ENCODE measurements around the gene ZSCAN12. TPM values are rescaled to one million over a fixed set of nuclear protein-coding genes. Genes with fewer than 3 reads are reported as not detected.

The ZSCAN12 gene
- total and polyA plus RNA-seq, 8 donors: 1.1 to 10.5 (median 3.5) TPM

GRCh38 chr6:28343898-28344677 is 55.5 kb downstream of the ZSCAN12 start:
- Histone ChIP-seq H3K4me1 (peaks cover 0 to under 1% (median 0%) of the 10 kb centered on the region in 4 donors), H3K36me3 (no peaks in the 10 kb centered on the region), H3K27me3 (no peaks in the 10 kb centered on the region), H3K9me3 (no peaks in the 10 kb centered on the region), H3K27ac (no peak overlapping the region), H3K4me3 (no peak overlapping the region)
- TF ChIP-seq POLR2A (IDR thresholded peaks at IDR 0.05): no peak
- no peak for TF ChIP-seq POLR2AphosphoS5 (IDR thresholded peaks at IDR 0.05)
- TF ChIP-seq CTCF (IDR thresholded peaks at IDR 0.05): no peak
- TF ChIP-seq EP300 (IDR thresholded peaks at IDR 0.05): no peak
- WGBS, 5 donors: 24 to 48% (median 44%) methylated on average over 1 of the region's 1 CpG
- no peak for DNase-seq
- intact Hi-C loops (cut with DNase I; ENCODE audit: low total_unique reads): no loop called here

GRCh38 chr6:28340310-28341095 is 59.0 kb downstream of the ZSCAN12 start:
- H3K4me1 ChIP-seq: peaks cover 0 to 15% (median 7%) of the 10 kb centered on the region in 4 donors
- H3K27me3 ChIP-seq: no peaks in the 10 kb centered on the region
- H3K4me3 ChIP-seq: no peak overlapping the region
- H3K9me3 ChIP-seq: no peaks in the 10 kb centered on the region
- intact Hi-C loops (cut with DNase I; ENCODE audit: low total_unique reads): no loop called here
- 78 to 90% (median 84%) methylated on average over 1 of the region's 1 CpG for WGBS, 5 donors
- TF ChIP-seq POLR2AphosphoS5 (IDR thresholded peaks at IDR 0.05) (no peak), CTCF (IDR thresholded peaks at IDR 0.05) (no peak), POLR2A (IDR thresholded peaks at IDR 0.05) (no peak), EP300 (IDR thresholded peaks at IDR 0.05) (no peak)
- H3K27ac ChIP-seq: no peak overlapping the region
- H3K36me3 ChIP-seq: no peaks in the 10 kb centered on the region
- no peak for DNase-seq

- H3K9me3 ChIP-seq: no peaks in the 10 kb centered on the region
- intact Hi-C loops (cut with DNase I; ENCODE audit: low total_unique reads): no loop called here
- H3K27ac ChIP-seq: peak overlapping the region in 4 of 5 donors; percentile 94 to 99 (median 96)
- H3K4me1 ChIP-seq: peaks cover 3 to 26% (median 14%) of the 10 kb centered on the region in 4 donors
- no peaks in the 10 kb centered on the region for H3K36me3 ChIP-seq
- peak overlapping the region in 2 of 4 donors; percentile 58 to 69 for H3K4me3 ChIP-seq
- no peaks in the 10 kb centered on the region for H3K27me3 ChIP-seq
- TF ChIP-seq POLR2A (IDR thresholded peaks at IDR 0.05): no peak
- no peak for TF ChIP-seq POLR2AphosphoS5 (IDR thresholded peaks at IDR 0.05)
- no peak for TF ChIP-seq EP300 (IDR thresholded peaks at IDR 0.05)
- TF ChIP-seq CTCF (IDR thresholded peaks at IDR 0.05): no peak
- DNase-seq: peak in 1 of 2 donors; percentile 43
Observed at GRCh38 chr6:28337121-28337520, 62.4 kb downstream of the ZSCAN12 start.

- Histone ChIP-seq H3K27me3 (no peaks in the 10 kb centered on the region), H3K4me3 (peak overlapping the region; percentile 58 to 69 (median 60)), H3K4me1 (peaks cover 3 to 26% (median 14%) of the 10 kb centered on the region in 4 donors), H3K9me3 (no peaks in the 10 kb centered on the region), H3K36me3 (no peaks in the 10 kb centered on the region), H3K27ac (peak overlapping the region; percentile 93 to 99 (median 95))
- 11 to 15% (median 14%) methylated on average over 24 of the region's 24 CpGs for WGBS, 5 donors
- intact Hi-C loops (cut with DNase I; ENCODE audit: low total_unique reads): no loop called here
- DNase-seq: peak in 1 of 2 donors; percentile 91
- TF ChIP-seq POLR2A (IDR thresholded peaks at IDR 0.05) (no peak), CTCF (IDR thresholded peaks at IDR 0.05) (no peak), POLR2AphosphoS5 (IDR thresholded peaks at IDR 0.05) (no peak), EP300 (IDR thresholded peaks at IDR 0.05) (no peak)
Observed at GRCh38 chr6:28336284-28337120, 63.0 kb downstream of the ZSCAN12 start.

Data from stomach (tissue), 9 donors.